ENCODE data around the gene C19orf38.
A peak's percentile ranks its signal among the peaks of the same experiment; 100 is the strongest.

C19orf38 gene, protein sequence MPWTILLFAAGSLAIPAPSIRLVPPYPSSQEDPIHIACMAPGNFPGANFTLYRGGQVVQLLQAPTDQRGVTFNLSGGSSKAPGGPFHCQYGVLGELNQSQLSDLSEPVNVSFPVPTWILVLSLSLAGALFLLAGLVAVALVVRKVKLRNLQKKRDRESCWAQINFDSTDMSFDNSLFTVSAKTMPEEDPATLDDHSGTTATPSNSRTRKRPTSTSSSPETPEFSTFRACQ

DNA sequence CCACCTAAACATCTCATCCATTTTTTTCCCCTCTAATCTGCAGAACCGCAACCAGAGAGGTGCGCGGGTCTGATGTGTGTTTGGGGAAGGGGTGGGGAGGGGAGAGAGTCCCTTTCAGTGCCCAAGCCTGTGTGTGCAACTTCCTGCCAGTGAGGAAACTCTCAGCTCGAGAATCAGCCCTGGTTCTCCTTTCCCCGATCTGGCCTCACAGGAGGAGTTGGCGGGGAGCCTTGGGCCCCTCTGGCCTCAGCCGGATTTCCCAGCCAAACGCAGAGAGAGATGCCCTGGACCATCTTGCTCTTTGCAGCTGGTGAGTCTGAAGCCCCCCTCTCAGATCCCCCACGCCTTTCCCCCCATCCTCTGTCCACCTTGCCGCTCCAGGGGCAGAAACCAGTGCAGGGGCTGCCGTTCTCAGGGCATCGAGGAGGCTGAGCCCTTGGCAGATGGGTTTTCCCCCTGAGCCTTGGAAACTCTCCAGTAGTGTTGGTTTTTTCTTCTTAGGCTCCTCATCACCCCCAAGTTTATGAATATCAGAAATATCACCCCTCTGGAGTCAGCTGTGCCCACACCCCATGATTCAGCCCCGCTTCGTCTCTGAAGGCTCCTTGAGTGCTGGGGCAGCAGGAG is at the start of gene C19orf38:
Gene C19orf38 (plus strand): TSS at position 186 of the 627 bp plus-strand sequence. CDS start 94 bp downstream, at position 280.
- DNase-seq: no peak

DNA sequence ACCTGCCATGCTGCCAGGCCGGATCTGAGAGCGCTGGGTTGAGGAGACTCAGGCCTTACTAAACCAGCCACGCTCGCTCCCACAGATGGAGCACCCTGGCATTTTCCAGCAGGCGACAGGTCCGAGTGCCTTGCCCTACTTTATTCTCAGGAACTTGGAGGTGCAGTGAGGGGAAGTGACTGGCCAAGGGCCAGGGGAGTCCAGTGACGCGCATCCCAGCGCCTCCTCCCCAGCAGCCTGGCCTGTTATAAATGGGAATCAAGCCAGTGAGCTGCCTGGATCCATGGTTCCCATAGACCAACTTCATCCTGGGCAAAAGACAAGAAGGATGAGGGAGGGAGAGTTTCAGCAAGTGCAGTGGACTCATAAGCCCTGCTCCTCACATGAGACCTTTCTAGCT is 47.7 kb upstream of the C19orf38 start:
- no peak for DNase-seq

DNA sequence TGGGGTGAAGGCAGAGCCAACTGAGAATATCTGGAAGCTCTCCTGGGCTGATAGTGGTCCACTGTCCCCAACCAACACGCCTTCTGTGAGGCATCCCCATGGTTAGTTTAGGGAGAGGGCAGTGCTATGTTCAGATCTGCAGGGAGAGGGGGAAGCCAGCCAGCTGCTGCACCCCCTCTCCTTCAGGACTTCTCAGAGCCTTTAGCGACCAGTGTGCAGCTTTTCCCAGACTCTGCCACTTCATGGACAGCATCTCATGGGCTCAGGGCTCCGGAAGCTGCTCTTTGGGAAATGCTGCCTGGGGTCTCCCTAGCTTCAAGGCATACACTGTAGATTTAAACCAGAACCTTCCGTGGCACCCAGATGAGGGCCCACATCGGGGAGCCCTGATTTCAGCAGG is 45.7 kb upstream of the C19orf38 start:
- DNase-seq: no peak

DNA sequence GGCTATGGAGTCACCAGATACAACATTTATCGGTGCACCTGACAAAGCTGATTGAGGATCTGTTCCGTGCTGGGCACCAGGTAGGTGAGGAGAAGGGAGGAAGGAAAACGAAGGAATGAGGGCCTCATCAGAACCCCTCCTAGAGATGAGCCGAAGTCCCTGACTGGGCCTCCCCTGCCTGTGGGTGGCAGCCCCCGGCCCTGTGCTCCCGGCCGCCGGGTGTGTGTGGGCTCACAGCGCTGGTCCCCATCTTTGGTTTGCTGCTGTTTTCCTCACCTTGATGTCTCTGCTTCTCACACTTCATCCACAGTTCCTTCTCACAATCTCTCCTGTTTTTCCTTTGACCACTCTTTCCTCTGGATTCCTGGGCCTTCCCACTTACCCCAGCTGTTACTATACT is 45.0 kb upstream of the C19orf38 start:
- DNase-seq: no peak

DNA sequence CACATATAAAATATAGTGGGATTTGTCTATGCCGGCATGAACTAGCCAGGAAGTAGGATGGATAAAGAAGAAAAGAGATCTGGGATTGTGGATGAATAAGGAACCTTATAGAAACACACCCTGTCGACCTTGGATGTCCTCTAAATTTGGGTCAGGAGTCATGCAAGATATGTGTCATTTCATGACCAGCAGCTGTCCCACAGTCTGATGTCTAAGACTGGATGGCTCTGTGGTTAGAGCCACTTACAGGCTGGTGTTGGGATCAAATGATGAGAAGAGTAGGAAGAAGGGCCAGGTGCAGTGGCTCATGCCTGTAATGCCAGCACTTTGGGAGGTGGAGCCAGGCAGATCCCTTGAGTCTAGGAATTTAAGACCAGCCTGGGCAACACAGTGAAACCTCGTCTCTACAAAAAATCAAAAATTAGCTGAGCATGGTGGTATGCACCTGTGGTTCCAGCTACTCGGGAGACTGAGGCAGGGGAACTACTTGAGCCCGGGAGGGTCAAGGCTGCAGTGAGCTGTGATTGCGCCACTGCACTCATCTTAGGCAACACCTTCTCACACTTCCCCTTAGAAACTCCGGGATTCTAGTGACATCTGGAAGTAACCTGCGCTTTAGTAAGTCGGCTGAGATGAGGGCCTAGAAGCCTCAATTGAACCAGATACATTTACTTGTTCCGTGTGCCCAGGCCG is 43.0 kb upstream of the C19orf38 start:
- DNase-seq: no peak

DNA sequence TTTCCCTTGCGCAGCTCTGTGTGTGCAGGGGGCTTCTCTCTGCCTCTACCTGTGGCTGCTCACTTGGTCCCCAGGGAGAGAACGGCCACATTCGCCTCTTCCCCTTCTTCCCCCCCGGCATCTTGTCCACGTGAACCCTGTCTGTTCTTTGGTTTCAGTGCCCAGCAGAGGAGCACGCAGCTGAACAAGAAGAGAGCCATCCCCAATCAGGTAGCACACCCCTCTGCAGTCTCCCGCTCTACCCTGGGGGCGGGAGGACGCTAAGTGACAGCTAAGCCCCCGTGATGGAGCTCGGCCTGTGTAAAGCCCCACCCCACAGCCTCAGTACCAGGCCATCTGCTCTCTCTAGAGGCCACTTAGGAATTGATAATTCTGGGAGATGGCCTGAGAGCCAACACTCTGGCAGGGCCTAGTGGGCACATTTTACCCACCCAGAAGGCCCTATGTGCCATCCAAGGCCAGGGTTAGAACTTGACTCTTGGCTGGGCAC is 42.4 kb upstream of the C19orf38 start:
- no peak for DNase-seq

DNA sequence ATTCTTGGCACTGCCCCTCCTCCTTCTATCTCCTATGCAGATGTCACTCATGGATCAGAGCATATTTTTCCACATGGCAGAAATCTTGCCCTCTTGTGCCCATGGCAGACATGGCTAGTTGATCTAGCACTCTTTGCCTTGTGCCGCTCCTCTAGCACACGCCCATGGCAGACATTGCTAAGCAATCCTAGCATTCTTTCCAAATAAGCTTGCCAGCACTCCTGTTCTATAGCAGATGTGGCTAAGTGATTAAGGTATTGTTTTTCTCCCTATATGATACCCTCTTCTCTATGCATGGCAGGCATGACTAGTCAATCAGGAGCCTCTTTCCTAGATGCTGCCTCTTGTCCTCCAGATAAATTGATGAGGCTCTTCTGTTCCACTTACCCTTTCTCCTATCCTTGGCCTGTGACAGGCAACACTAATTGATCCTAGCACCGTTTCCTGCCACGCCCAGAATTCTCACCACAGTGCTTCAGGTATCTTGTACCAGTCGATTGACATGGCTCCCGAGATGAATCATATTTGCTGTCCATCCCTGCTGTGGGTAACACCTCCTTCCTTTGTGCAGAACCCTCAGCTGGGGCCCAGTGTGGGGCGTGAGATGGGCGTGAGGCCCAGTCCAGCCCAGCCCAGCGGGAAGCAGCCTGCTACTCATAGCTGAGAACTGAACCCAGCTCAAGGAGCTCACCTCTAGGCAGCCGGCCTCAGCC is 39.1 kb upstream of the C19orf38 start:
- DNase-seq: peak; percentile 29

DNA sequence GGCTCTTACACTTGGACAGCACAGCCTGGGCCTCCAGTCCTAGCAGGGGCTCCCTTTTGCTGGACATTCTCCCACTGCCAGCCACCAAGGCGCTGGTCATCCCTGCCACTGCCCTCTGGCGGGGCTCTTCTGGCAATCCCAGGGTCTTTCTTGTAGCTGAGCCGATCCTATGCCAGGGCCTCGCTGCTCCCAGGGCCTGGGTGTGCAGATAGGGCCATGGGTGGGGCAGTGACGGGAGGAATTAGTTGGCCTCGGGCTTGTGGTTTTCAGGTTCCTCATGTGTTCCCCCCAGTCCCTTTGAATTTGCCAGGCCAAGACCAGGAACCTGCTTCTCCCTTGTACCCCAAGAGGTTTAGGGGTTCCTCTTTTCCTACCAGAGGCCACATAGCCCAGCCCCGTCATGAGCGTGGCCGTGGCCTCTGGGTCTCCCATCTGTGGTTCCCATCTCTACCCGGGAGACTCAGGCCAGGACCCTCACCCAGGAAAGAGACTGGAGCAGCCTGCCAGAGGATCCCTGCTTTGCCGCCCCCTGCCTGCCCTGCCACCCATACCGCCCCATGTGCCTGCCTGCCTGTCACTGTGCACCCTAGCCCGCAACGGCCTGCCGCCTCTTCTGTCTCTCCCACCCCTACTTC is 38.4 kb upstream of the C19orf38 start:
- no peak for DNase-seq

DNA sequence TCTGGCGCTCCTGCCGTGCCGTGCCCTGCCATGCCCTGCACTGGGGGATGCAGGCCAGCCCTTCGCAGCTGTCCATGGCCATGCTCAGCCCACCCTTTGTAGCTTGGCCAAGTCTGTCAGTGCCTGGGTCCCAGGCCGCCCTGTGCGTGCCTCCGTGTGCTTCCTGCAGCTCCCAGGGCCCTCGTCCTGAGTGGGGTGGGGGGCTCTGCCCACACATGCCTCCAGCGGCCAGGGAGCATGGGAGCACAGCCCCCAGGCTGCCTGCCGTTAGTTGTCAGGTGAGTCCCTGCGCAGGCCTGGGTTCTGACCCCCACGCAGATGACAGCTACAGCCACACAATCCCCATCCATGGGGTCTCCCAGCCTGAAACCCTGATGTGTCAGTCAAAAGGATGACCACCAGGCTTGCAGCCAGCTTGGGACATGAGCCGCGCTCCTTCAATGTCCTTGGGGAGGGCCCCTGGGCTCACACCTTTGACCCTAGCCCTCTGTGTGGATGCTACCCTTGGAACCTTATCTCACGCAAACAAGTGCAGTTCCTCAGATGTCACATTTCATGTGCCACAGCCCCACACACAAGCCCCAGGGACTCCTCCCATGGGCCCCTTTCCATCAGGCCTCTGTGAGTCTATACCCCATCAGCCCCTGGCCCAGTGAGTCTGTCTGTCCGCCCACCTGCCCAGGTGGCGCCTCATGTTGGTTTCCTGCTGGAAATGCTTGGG is 36.7 kb upstream of the C19orf38 start:
- no peak for DNase-seq

DNA sequence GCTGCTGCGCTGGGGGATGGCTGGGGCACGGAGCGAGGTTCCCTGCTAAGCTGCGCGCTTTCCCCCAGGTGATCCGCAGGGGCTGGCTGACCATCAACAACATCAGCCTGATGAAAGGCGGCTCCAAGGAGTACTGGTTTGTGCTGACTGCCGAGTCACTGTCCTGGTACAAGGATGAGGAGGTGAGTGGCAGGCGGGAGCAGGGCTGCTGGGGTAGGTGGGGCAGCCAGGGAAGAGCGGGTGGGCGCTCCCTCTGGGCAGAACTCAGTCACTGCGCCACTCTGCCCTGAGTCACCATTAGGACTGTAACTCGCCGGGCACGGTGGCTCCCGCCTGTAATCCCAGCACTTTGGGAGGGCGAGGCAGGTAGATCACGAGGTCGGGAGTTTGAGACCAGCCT is 36.0 kb upstream of the C19orf38 start:
- no peak for DNase-seq

DNA sequence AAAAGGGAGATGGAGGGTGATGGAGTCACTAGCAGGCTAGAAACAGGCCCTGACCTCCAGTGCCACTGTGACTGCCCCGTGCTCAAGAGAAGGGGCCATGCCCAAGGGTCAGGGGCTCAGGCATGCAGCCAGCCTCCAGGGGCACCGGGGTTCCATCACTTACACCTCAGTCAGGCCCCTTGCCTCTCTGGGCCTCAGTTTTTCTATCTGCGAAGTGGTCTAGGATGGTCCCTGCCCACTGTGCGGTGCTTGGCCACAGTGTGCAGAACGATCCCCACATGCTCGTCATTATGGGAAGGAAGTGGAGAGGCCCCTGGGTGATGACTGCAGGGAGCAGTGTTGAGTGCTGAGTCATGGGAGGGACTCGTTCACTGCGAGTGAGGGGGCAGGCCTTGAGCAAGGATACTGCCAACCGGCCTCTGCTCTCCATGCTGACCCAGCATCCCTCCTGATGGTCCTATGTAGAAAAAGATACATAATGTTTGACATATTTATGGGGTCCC is 35.3 kb upstream of the C19orf38 start:
- no peak for DNase-seq

DNA sequence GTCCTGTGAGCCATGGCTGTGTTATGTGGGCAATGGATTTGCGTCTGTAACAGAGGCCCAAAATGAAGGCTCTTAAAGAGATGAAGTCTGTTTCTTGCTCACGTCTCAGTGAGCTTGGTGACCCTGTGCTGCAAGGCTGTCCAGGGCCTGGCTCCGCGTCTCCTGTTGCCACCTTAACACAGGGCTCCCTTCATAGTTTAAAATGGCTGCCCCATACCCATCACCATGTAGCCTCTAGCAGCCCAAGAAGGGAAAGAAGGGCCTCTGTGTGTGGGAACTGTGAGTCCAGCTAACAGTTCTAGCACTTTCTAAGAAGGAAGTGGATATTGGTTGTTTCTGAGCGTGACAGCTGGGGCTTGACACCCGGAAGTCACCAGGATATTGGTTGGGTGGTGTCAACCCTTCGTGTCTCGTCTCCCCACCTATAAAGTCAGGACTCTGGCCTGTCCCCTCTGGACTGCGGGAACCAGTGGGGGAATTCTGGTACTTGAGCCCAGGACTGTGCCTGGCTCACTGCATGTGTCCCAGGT is 33.1 kb upstream of the C19orf38 start:
- no peak for DNase-seq

DNA sequence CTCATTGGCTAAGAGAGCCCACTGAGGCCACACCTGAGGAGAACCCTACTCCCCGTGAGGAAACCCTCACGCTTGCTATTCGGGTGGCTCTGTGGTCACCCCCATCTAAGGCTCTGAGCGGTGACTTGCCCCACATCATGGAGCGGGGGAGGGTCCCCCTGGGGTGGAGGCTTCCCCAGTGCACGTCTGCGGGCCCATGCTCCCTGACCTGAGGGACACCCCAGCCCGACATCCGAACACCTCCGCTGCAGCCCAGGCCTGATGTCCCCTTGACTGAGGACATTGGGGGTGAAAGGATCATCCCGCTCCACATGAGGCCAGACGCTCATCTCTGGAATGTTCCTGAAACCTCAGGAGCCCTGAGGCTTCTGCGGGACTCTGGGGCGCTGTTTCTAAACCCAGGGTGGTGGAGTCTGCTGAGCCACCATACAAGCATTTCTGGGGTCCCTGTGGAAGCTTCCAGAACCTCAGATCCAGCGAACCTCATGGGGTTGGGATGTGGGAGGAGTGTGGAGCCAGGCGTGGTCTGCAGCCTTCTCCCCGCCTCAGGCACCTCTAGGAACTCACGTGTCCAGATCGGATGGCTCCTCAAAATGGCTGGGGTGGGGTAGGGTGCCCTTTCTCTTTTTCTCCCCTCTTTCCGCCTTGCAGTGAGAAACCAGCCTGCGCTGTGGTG is 32.1 kb upstream of the C19orf38 start:
- DNase-seq: no peak

DNA sequence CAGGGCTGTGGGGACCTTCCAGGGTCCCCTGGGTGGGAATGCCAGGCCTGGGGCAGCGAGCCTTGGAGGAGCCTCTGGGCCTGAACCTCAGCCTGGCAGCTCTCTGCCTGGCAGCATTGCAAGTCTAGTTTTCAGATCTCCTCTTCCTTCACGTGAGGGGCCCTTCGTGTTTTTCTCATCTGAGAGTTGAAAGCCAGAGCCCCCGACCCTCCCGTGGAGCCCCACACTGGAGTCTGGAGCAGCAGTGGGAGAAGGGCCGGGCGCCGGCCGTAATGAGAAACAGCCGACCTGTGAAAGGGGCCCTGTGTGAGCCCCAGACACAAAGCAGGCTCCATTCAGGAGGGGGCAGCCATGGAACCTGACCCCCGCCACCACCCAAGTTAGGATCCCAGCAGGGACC is 31.5 kb upstream of the C19orf38 start:
- DNase-seq: no peak

DNA sequence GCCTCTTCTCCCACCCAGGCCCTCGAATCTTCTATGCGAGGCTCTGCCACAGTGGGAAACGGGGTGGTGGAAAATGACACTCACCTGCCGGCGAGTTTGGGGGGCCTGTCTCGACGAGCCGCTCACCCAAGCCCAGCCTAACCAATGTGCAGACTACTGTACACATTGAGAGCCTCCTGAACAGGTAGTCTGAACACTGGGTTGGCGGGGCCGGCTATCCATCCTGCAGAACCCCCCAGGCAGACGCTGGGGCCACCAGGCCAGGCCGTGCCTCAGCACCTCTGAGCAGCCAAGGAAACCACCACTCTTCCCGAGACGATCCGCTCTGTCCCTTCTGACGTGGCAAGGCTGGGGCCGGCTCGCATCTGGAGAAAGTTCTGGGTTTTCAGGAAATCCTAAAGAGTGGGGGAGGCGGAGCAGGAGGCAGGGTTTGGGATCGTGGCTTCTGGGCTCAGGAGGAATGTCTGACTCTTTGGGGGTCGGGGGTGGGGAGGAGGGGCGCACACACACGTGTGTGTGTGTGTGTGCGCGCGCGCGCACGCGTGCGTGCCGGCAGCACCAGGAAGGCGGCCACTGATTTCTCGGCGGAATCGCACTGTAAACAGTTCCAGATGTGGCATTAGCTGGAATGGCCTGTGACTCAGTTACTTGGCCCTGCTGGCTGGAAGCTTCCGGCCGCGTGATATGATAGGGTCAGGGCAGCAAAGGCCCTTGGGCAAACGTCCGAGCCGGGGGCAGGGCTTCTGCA is 30.8 kb upstream of the C19orf38 start:
- no peak for DNase-seq

DNA sequence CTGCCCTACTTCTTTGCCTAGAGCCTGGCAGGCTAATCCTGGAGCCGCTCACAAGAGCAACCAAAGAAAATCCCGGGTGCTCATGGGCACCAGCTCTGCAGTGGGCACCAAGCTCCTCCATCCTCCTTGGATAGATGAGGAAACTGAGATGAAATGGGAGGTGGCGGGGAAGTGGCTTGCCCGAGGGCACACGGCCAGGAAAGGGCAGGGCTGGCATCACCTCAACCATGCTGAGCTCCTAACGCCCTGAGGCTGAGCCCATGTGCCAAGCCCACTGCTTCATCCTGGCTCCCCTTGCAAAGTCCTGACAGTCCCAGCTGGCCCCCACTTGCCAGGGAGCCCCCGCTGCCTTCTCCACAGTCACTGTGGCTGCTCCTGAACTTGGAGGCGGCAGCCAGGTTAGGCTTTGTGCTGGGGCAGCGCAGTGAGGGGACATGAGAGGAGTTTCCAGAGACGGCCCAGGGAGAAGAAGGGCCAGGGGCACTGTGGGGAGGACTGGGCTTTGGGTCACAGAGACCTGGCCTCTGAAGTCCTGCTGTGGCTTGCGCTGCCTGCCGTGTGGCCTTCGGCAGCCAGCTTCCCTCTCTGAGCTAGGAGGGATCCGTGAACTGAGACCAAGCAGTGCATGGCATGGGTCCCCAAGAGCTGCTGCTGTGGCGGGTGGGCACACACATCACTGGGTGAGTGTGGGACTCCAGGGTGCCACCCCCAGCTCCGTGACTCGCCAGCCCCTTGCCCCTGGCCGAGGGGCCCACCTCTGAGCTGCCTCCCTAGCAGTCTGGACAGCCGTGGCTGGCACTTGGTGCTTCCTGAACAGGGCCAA is 29.7 kb upstream of the C19orf38 start:
- no peak for DNase-seq

DNA sequence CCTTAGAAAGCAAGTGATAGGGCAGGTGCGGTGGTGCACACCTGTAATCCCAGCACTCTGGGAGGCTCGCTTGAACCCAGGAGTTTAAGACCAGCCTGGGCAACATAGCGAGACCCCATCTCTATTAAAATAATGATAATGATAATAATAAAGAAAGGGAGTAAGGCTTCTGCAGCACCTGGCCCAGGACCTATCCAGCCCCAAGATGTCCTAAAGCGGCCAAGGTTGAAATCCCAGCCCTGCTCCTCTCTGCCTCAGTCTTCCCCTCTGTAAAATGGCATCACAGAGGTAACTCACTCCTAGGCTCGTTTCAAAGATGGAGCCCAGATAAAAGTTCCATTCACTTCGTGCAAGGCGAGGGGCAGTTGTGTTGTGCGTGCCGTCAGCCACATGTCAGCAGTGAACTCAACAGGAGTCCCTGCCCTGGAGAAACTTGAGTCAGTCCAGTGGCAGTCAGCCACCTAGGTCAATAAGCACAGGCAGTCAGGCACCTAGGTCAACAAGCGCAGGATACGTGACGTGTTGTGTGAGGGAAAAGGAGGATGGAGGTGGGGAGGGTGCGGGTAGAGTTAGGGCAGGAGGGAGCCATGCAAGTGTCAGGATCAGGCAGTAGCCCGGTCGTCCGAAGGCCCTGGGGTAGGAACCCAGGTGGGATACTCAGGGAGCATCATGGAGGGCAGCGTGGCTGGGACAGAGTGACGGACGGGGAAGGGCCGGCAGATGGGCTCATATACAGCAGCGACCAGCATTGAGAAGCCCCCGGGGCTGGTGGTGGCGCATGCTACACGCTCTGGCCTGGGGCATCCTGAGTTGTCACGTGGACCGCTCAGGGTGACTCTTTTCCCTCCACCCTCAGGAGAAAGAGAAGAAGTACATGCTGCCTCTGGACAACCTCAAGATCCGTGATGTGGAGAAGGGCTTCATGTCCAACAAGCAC is 28.8 kb upstream of the C19orf38 start:
- DNase-seq: no peak

DNA sequence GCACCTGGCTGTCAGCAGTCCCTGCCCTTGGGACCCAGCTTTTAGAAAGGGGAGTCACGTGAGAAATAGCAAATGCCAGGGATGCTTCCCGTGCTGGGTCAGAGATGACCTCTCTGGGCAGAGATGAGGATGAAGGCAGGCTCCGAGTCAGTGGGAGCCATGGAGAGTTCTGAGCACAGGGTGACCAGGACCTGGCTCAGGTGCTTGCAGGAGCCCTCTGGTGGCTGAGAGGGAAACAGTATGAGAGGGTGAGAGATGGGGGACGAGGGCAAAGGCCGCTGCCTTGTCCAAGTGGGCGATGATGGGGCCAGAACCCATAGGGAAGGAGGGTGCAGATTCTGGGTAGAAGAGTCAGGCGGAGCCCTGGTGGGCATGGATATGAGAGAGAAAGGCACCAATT is 28.0 kb upstream of the C19orf38 start:
- DNase-seq: no peak
